Testis (tissue), 2 donors: Measurements from ENCODE around the gene LRG1.

ENCODE experiments used
- CTCF ChIP-seq, 3 experiments: fragments of 450-650 bp in 2 of 3; fragments of 200-600 bp in 1 of 3; sonication (generic) in 1 of 3; IDR thresholded peaks; one replicate each; pipeline ENCODE4 v1.5.1; 2016 to 2019; ENCODE audit warnings: antibody characterized with exemption in 3 of 3, mild to moderate bottlenecking in 2 of 3, moderate library complexity in 1 of 3
- POLR2A ChIP-seq: fragments of 450-650 bp; IDR thresholded peaks from one replicate; pipeline ENCODE4 v1.6.1; 2017; ENCODE audit warnings: antibody characterized with exemption, mild to moderate bottlenecking, moderate library complexity

DNA sequence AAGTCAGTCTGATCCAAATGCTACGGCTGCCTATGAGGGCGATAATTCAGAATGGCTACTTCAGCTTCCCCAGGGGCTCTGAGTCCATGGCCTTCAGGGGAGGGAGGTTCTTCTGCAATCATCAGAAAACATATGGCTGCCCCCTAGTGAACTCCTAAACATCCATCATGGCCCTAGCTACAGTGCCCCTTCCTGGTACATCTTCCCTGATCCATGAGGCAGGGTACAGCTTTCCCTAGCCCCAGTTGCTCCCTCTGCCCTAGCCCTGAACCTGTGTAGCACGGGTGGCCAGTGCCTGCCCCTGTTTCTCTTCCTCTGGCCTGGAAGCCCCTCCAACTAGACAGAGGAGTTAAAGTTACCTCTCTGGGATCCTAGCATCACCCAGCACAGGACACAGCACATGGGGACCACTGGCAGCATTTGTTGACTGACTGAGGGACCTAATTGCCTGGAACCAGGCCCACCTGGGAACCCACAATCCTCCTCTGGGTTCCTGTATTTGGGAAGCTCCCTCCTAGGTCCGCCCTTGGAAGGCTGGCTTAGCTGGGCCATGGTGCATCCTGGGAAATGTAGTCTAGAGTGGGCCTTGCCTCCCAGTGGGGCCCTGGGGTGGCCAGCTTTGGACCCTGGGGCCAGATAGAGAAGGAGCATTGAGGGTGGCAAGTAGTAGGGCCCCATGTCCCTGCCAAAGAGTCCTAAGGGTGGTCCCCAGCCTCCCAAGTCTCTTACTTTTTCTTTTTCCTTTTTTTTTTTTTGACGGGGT, 37.4 kb upstream of the LRG1 start:
- no peak for TF ChIP-seq CTCF (IDR thresholded peaks at IDR 0.05)
- TF ChIP-seq POLR2A, result no peak
